Activated CD4-positive, alpha-beta T cell treated with anti-CD3 and anti-CD28 coated beads for 4 hours (primary cell): ENCODE data around the gene FRMD3.

ENCODE experiments used
- DNase-seq, 2 donors: peaks; one replicate each; pipeline ENCODE4 v3.0.0-alpha.2; 2020

Gene FRMD3

GRCh38 chr9:83327323-83327722, 210.9 kb downstream of the FRMD3 start:
- DNase-seq, result no peak

DNA sequence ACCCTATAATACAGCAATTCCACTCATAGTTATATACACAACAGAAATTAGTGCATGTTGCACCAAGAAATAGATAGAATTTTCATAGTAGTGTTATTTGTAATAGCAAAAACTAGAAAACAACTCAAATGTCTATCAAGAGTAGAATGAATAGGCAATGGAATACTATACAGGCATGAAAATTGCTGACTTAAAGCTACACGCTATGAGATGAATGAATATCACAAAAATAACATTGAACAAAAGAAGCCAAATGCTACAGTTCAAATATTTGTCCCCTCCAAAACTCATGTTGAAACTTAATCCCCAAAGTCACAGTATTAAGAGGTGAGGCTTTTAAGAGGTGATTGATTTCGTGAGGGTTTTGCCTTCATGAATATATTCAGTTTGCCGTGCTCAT, 215.1 kb downstream of the FRMD3 start:
- no peak for DNase-seq

GRCh38 chr9:83322438-83322837, 215.8 kb downstream of the FRMD3 start:
- DNase-seq, result no peak

DNA sequence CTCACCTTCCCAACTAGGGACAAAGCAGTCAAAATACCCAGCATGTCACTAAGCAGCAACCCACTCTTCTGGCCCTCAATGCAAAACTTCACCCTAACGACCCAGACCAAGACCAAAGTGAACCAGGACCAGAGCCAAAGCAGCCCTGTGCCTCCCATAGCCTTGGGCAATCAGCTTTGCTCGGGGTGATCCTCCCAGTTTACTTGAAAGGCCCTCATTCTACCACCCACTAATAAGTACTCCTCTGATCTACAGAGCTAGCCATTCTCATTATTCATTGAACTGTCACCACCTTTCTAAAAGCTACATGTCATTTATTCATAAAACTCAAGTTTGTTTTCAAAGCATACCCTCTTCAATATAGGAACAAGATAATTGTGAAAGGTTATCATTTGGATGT, 221.0 kb downstream of the FRMD3 start:
- DNase-seq, result no peak

DNA sequence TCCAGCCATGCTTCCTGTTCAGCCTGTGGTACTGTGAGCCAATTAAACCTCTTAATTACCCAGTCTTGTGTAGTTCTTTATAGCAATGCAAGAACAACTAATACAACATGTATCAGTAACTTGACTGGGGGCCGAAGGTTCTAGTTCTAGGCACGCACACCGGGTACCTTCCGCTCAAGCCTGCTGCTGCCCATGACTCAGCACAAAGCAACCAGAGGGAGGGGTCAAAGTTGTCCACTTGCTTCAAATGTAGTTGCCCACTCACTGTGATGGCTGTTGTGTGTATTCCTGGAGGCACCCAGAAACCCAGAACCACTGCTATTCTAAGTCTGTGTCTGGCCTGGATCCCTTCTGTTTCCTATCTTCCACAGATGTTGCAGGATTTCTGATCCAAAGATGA, 222.6 kb downstream of the FRMD3 start:
- no peak for DNase-seq

DNA sequence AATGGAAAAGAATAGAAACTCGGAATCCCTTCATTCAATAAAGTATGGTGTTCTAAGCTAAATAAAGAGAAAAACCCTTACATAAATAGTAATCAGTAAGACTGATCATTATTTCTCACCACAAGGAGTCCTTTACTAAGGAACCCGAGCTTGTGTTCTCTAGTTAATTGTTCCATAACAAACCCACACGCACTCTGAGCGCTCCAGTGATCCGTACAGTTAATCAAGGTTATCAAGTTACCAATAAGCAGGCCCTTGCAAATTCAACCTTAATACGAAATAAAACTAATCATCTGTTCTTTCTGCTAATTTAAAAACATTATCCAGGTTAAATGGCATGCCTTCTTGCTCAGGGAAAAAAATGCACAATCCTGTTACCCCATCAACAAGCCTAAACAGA, 224.4 kb downstream of the FRMD3 start:
- DNase-seq, result no peak

GRCh38 chr9:83312537-83312936, 225.7 kb downstream of the FRMD3 start:
- no peak for DNase-seq

- no peak for DNase-seq
These were observed 231.0 kb downstream of the FRMD3 start for GRCh38 chr9:83307066-83307724.

DNA sequence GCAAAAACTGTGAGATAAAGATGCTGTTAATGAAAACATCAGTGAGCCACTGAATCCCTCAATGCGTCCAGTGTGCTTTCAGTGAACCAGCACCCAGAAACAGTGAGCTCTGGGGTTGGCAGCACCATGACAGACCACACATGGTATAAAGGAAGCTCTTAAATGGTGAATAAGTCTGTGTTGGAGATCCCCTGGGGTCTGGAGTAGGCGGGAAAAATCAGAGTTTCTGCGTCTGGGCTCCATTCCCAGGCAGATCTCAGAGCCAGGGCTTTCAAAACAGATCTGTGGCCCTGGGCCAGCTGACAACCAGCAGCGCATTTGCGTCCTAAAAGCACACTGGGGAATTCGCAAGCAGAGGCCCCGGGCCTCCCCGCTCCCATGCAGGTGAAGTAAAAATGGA, 233.5 kb downstream of the FRMD3 start:
- no peak for DNase-seq

DNA sequence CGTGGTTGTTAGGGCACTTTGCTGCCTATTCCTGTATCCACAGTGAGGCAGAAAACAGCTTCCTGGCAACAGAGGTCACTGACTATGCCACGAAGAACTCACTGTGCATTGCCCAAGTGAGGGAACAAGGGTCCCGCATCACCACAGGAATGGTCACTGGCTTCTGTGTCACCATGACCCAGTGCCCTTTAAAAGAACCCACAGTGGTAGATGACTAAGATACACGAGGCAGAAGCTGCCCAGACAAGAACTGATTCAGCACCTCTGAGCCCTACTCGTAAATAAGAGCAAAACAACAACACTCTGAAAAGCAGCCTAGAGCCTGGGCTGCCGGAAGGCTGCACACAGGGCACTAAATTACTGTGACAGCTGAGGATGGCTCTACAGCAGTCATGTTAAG, 238.6 kb downstream of the FRMD3 start:
- no peak for DNase-seq

GRCh38 chr9:83299094-83299493, 239.1 kb downstream of the FRMD3 start:
- no peak for DNase-seq

DNA sequence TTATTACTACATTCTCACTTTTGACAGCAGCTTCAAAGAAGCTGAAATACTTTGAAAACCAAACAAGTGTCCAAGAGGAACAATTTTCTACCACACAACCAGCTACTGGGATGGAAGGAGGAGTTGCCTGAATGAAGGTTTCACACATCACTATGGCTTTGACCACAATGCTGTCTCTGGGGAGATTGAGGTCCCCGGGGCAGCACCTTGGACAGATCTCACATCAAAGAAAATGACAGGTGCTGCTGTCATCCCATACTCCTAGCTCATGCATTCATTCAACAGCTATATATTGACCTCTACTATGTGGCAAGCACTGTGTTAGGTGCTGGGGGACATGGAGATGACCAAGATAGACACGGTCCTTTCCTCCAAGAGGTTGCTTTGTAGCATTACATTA, 242.1 kb downstream of the FRMD3 start:
- no peak for DNase-seq

DNA sequence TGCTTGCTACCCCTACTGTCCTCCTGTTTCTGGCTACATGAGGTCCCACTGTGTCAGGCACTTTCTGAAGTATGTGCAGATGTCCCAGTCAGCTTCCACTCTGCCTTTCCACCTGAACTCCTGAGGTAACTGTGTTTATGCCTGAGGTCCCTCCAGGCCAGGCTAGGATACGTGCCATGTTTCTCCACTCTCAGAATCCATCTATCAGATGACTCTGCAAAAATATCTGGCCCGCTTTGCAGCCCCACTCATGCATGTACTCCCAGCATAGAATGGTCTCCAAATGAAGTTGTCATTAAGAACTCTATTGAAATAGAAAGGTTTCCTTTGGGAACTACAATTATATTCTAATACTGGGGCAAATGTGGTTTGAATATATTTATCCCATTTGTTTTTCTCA, 243.4 kb downstream of the FRMD3 start:
- no peak for DNase-seq

DNA sequence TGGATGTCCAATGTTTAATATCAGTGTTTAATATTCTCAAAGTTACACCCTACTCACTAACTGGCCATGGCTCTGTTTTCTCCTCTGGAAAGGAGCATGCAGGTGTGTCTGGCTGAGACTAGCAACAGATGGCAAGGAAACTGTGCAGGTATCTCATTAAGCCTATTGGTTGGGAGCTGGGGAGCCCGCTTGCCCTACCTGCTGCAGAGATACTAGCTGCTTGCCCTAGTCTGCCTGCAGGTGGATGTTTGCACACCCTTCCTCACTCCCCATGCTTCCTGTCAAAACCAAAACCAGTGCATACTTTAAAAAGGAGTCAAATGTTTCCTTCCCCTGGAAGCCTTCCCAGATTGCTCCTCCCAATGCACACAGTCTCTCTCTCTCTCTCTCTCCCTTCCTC, 247.0 kb downstream of the FRMD3 start:
- no peak for DNase-seq

GRCh38 chr9:83290692-83291091, 247.5 kb downstream of the FRMD3 start:
- no peak for DNase-seq

DNA sequence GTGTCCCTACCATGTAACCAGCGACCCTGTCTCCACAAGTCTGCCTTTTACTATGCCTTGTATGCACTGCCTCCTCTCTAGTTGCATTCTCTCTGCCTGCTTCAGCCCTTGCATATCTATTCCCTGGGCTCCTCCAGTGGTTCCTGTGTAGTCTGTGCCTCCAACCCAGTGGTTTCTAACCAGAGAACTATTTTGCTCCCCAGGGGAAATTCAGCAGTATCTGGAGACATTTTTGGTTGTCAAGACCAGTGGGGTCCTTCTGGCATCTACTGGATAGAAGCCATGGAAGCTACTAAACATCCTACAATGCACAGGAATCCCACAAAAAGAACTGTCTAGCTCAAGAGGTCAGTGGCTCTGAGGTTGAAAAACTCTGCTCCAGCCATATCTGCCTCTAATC, 251.2 kb downstream of the FRMD3 start:
- DNase-seq, result no peak

DNA sequence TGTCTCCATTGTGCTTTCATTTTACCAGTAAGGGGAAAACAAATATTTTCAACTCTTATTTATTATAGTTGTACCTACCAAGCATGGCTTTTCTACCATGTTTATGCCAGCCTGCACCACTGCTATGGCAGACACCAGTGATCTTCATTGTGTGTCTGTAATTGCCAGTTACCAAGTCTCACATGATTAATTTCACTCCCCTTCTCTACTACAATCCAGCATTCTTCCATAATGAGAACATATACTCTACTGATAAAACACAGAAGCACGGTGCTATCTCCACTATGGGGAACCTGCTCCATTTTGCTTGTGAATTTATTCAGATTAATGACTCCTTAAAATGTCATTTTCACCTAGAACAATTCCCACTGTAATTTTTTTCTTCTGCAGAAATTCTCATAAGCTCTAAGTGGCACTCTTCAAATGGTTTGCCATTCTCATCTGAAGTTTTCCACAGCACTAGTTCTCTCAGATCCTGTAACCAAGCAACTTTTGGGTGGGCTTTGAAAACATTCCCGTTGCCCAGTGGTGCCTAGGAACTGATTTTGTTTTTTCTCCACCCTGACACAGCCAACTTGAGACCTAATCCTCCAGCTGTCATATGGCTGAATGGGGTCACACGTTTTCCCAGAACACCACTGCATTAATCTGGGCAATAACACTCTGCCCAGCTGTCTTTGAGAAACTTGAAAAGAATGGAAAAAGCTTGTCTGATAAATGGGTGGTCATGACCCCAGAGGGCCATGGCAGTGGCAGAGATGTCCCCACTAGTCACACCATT, 252.6 kb downstream of the FRMD3 start:
- no peak for DNase-seq

DNA sequence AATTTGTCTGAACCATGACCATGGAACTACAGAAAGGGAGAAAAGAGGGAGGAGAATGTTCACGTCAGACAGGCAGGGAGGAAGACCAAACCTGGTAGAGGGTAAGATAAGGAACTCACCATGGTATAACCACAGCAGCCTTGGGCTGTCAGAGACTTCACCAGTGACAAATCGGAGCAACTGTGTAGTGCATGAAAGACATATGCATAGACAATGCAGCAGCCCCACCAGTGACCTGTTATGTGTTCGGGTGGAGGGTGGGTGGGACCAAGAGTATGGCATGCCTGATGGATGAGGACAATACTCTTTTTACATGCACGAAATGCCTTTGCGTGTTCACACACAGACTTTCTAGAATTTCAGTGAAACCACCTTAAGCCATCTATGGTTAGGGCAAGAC, 253.5 kb downstream of the FRMD3 start:
- DNase-seq, result no peak

DNA sequence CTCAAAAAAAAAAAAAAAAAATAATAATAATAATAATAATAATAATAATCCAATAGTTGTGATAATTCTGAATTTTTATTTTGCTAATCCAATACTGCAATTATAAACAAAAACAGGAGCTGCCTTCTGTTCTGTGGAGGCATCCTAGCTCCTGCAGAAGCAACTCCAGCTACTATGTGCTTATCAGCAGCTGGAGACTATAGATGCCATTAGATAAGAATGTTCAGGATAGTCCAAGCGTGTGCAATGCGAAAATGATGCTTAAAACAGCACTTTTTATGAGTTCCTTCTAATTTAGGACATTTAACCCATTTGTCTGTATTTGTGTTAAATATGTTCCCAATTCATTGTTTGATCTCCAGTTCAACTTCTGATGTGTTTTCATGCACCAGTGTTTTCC, 254.7 kb downstream of the FRMD3 start:
- no peak for DNase-seq

GRCh38 chr9:83281306-83282255, 256.6 kb downstream of the FRMD3 start:
- no peak for DNase-seq

- no peak for DNase-seq
These were observed 257.4 kb downstream of the FRMD3 start for GRCh38 chr9:83280790-83281189.

- no peak for DNase-seq
These were observed 257.9 kb downstream of the FRMD3 start for GRCh38 chr9:83280268-83280667.

DNA sequence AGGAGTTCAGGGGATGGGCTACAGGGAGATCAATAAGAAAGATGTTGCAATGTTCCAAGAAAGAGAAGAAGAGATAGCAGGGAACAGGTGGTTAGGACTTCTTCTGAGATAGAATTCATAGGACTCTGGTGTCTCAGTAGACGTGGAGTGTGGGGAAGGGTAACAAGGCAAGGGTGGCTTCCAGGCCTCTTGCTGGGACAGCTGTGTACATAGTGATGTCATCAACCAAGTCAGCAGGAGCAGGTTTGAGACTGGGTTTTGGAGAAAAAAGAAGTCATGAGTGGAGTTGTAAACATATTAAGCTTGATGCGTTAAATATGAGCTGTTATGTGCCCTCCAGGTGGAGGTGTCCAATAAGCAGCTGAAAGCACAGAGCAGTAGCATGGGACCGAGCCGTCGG, 263.4 kb downstream of the FRMD3 start:
- DNase-seq, result no peak

GRCh38 chr9:83271665-83272071, 266.5 kb downstream of the FRMD3 start:
- DNase-seq, result no peak
